ENCODE data around the gene ALOX15.
"Not testable (repeated sequence)": the region's sequence is repeated elsewhere in the genome, so short reads cannot be mapped to it uniquely, and the experiment has no call there.

Gene ALOX15

DNA sequence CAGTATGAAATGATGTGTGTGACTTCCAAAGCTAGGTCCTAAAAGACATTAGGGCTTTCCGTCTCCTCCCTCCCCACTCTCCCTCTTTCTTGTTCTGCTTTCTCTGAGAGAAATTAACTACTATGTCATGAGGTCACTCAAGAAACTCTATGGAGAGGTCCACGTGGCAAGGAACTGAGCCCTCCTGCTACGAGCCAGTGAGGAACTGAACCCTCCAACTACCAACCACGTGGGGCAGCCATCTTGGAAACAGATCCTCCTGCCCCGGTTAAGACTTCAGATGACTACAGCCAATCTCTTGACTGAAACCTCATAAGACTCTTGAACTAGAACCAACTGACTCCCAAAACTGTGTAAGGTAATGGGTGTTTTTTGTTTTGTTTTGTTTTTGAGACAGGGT is 4.2 kb upstream of the ALOX15 start:
- no peak for DNase-seq

DNA sequence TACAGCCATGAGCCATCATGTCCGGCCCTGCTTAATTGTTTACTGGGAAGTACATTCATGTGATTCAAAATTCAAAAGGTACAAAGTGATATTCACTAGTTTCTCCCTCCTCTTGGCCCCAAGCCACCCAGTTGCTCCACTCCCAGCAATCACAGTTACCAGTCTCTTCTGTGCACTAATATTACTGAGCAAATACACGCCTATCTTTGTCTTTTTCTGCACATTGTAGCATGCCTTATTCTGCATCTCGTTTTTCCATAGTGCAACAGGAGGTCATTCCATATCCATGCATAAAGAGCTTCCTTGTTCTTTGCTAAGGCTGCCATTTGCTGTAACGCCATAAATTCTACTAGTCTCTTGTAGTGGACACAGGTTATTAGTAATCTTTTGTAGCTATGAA is 2.2 kb upstream of the ALOX15 start:
- no peak for DNase-seq

DNA sequence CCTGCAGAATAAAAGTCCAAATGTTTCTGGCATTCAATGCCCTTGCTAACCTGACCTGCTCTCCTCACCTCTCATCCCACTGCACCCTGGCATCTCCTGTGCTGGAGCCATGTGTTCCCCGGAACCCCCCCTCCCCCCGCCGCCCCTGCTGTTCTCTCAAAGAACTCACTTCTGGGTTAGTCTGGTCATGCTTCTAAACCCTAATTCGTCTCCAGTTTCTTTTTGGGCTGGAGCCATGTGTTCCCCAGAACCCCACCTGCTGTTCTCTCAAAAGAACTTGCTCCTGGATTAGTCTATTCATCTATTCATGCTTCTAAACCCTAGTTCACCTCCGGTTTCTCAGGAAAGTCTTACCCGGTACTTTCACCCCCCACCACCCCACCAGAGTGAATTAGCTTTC is 808 bp upstream of the ALOX15 start:
- DNase-seq: no peak

DNA sequence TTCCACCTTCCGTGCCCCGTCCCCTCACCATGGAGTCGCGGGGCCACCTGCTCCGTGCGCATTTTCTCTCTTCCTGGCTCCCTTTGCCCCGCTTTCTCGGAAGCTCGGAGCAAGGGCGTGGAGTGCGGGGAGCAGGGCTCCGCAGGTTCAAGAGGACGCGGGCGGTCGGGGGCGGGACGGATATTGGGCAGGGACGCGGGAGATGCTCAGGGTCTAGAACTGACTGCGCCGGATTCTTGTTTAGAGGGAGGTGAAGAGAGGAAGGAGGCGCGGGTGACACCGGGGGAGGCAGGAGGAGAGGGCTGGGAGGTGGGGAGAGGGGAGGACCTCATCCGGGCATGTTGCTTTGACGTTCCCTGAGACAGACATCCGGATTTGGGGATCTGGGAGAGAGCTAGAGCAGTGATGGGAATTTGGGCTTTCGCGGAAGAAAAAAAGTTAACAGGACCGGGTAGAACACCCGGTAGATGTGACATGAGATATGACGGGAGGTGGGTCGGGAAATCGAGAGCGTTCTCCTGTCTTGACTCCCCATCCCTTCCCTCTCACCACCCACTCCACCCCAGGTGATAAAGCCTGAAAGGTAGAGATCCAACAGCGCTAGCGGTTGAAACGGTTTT is 799 bp downstream of the ALOX15 start:
- not testable (repeated sequence) for DNase-seq

DNA sequence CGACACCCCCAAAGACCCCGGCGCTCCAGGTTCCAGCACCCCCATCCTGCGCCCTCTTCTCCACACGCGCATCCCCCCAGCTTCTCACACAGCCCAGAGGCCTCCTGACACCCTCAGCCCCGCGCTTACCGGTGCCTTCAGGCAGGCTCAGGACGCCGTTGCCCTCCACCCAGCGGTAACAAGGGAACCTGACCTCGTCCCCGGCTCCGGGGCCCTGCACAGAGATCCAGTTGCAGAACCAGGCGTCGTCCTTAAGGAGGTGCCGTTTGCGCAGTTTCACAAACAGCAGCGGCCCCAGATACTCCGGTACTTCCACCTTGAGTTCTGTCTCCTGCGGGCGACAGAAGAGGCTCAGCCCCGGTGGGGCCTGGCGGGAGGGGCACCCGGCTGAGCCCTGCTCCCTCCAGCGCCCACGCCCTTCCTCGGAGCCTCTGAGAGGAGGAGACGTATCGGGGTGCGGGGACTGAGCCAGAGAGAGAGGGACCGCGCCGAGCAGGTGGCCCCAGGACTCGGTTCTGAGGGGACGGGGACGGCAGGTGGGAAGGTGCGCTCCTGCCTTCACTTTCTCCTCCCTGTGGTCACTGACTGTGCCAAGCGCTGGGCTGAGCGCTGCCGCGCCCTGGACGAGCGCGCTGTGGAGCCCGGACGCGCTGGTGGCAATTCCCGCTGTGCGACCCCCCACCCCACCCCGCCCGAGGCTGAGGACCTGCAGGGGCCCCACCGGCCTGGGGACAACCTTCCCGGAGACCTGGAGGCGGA is 2.0 kb downstream of the ALOX15 start:
- not testable (repeated sequence) for DNase-seq

DNA sequence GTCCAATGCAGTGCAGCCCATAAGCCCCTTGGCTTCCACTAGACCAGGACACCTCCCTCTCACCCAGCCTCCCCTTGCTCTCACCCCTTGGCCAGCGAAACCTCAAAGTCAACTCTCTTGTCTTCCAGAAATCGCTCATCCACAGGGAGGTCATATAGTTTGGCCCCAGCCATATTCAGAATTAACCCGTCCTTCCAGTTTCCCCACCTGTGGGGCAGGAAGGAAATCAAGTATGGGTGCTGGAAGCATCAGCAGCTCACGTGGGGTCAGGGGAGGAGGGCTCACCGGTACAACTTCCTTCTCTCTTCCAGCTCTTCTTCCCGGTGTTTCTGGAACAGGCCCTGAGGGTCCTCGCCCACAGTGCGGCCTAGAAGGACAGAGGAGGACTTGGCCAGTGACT is 2.7 kb downstream of the ALOX15 start:
- DNase-seq: not testable (repeated sequence)

DNA sequence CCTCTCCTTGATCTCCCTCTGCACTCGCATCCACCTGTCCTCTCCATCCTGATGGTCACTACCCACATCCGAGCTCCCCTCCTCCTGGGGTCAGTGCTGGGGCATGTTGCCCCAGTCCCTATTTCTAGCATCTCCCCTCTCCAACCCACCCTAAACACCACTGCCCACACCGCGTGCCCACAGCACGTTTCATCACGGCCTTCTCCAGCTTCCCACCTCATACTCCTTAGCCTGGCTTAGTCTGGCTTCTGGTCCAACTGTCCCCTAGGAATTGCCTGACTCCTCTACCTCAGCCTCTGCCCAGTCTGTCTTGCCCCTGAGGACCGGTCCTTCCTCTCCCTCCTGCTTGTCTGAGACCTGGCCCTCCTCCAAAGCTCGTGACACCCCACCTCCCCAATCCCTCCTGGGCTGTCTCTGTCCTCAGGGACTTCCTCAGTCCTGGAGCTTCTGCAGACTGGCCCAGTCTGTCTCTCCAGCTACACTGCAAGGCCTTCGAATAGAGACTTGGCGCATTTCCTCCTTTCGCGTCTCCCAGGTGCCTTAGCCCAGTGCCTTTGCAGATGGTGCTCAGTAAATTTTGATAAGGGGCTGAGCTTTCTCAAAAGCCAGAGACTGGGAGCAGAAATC is 4.9 kb downstream of the ALOX15 start:
- no peak for DNase-seq

DNA sequence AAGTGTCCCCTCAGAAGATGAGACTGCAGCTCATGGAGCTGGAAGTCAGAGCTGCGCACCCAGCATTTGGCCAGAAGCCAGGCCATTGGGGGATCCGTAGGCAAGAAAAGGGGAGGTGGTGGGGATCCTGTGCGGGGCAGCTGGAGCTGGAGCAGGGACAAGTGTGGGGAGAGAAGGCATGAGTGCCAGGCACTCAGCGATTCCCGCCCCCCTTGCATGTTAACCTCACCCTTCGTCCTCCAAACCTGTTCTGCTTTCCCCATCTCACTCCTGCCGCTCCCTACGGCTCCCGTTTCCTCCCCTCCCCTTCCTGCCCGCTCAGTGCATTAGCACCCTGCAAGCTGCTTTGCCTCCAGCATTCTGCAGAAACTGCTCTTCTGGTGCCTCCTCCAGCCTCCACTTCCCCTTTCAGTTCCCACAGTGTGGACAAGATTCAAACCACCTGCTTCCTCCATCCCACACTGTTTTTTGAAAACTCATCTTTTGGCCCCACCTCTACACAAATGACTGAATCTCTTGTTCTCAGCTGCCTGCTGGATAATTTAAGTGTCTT is 5.6 kb downstream of the ALOX15 start:
- no peak for DNase-seq

DNA sequence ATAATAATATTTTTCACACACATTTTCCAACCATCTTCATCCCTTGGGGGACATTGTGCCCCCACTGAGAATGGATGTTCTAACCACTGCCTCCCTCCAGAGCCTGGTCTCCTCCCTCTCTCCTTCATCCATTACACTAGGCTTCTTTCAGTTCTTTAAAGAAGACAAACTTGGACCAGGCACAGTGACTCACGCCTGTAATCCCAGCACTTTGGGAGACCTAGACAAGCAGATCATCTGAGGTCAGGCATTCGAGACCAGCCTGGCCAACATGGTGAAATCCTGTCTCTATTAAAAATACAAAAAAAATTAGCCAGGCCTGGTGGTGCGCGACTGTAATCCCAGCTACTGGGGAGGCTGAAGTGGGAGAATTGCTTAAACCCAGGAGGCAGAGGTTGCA is 6.5 kb downstream of the ALOX15 start:
- no peak for DNase-seq

DNA sequence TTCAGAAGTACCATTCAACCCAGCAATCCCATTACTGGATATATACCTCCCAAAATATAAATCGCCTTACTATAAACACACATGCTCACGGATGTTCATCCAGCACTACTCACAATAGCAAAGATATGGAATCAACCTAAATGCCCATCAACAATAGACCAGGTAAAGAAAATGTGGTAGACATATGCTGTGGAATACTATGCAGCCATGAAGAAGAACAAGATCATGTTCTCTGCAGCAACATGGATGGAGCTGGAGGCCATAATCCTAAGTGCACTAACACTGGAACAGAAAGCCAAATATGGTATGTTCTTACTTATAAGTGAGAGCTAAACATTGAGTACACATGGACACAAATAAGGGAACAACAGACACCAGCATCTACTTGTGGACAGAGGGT is 7.8 kb downstream of the ALOX15 start:
- DNase-seq: no peak

DNA sequence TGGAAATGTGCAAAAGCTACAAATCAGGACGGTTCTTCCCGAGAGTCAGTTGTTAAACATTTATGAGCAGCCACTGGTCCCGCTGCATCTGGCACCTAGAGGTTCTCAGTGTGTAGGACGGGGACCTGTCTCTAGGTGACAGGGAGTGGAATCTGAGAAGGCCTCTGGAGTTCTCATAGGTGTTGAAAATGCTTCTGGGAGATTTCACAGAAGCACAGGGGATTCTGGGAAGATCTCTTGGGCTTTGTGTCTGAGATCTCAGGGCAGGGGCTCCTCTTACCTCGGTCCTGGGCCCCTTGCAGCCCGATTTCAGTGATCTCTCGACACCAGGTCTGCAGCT is 8.9 kb downstream of the ALOX15 start:
- no peak for DNase-seq

DNA sequence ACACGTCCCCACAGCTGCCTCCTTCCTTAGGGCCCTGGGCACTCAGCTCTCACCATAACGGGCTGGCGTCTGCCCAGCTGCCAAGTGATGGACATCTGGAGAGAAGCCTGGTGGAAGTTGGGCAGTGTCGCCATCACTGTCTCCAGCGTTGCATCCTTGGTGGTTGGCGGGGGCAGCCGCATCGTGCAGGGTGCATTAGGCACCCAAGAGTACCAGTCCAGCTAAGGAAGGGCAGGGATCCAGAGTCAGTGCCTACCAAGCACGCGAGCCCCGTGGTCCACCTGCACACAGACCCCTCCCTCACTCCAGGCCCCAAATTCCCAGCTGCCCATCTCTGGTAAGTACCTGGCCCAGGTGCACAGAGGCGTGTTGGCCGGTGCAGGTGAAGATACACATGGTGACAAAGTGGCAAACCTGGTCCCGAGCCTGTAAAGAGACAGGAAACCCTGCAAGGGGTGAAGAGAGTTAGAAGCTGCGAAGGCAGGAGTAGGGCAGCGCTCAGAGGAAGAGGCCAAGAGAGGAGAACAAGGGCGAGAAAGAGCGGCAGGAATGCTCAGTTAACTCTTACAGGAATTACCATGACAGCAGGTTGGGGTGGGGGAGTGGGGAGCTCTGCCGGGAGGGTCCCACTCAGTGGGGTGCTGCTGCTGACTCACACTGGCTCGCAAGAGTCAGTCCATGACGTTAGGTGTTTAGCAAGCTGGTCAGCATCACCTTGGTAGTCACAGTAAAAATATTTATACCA is 9.5 kb downstream of the ALOX15 start:
- no peak for DNase-seq

DNA sequence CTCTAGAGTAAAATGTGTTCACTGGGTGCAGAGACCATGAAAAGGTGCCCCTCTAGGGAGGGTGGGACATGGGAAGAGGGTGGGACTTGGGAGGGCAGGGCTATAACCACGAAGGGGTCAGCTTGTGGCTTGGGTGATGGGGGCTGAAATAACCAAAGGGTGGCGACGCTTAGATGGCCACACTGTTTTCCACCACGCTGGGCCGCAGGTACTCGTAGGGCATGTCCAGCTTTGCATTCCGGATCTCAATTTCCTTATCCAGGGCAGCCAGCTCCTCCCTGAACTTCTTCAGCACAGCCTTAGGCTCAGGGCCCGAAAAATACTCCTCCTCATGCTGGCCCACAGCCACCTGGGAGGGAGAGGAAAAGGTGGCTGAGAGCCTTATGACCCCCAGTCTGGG is 10.0 kb downstream of the ALOX15 start:
- DNase-seq: no peak

DNA sequence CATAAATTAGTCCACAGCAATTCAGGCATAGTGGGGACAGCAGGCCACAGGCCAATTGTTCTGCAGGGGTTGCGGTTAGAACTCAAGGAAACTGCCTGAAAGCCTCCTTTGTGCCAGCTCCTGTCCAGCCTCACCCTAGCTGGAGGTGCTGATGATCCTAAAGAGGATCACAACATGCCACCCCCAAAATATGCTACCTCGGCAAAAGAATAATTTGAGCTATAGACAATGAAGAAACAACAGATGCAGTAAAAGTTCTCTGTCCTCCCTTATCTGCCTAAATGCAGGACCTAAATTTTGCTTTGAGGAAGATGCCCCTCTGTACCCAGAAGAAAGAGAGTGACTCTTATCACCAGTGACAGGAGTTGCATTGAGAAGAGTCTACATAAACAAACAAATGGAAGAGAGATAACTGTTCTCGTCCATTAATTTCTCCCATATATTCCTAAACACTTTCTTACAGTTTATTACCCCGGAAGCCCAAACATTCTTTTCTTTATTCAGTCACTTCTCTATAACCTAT is 14.7 kb downstream of the ALOX15 start:
- DNase-seq: no peak

DNA sequence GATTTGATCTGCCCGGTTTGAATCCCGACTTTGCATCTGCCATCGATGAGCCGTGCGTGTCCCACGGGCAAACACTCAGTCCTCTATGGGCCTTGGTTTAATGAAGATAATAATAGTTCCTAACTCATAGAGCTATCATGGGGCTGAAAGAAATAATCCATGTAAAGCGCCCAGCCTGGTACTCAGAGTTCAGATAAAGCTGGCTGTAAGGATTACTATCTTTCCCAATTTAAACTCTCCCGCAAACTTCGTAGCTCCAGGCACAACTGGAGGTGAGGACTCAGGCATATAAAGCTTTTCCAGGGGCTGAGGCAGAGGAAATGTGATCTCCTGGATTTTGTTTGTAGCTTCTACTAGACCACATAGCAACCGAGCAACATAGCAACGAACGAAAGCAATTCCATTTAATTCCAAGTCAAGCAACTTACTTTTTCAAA is 16.3 kb downstream of the ALOX15 start:
- DNase-seq: no peak

DNA sequence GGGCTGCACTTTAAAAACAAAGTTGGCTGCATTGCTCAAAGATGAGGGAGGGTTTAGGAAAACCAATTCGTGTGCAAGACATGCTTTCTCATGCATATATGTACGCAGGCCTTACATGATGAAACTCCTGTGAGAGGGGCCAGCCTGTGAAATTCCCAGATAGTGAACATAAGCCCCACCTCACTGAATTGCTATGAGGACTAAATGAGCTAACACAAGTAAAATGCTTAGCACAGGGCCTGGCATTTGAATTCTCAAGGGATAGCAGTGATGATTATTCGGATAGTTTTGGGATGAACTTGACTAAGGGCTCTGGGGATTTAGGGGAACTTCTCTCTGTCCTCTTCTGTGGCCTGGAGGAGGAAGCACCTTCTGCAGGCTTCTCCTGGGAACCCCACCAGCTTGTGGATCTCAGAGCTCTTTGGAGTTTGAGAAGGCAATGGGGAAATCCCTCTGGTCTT is 17.0 kb downstream of the ALOX15 start:
- DNase-seq: not testable (repeated sequence)

DNA sequence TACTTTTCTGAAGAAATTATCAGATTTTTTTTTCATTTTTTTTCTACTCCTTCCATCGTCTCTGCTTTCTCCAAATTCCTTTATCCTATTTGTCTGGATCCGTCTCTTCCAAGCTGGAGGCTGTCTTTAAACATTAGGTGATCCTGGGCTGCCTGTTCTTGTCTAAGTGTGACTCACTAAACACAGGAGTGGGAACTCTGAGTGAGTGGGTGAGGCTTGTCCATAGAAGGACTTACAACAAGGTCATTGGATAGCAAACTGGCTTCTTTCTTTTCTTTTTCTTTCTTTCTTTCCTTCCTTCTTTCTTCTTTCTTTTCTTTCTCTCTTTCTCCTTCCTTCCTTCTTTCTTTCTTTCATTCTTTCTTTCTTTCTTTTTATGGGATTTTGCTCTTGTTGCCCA is 18.2 kb downstream of the ALOX15 start:
- DNase-seq: no peak

DNA sequence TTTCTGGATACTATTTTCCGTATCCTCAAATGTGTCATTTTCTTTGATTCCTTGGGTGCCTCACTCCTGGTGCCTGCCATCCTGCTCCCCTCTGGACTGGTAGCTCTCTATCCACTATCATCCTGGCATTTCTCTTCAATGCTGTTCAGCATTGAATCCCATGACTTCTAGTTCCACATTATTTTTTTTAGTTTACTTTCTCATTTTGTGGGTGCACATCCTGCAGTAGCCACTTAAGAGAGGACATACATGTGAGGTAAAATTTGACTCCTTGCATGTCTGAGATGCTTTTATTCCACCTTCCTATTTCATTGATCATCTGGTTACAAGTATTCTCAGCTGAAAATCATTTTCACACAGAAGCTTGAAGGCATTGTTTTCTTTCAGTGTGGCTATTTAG is 19.1 kb downstream of the ALOX15 start:
- no peak for DNase-seq

DNA sequence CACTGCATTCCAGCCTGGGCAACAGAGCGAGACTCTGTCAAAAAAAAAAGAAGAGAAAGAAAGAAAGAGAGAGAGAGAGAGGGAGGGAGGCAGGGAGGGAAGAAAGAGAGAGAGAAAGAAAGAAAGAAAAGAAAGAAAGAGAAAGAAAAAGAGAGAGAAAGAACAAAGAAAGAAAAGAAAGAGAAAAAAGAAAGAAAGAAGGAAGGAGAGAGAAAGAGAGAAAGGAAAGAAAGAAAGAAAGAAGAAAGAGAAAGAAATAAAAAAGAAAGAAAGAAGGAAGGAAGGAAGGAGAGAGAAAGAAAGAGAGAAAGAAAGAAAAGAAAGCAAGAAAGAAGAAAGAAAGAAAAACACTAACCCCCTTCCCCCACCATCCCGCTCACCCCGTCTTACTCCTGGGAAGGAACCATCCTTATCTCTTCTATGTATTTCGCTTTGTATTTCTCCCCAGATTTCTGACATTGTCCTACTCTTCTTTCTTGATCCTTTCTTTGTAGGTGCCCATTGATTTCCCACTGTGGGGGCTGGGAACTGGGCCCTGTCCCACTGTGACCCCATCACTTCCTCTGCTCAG is 20.9 kb downstream of the ALOX15 start:
- DNase-seq: no peak

DNA sequence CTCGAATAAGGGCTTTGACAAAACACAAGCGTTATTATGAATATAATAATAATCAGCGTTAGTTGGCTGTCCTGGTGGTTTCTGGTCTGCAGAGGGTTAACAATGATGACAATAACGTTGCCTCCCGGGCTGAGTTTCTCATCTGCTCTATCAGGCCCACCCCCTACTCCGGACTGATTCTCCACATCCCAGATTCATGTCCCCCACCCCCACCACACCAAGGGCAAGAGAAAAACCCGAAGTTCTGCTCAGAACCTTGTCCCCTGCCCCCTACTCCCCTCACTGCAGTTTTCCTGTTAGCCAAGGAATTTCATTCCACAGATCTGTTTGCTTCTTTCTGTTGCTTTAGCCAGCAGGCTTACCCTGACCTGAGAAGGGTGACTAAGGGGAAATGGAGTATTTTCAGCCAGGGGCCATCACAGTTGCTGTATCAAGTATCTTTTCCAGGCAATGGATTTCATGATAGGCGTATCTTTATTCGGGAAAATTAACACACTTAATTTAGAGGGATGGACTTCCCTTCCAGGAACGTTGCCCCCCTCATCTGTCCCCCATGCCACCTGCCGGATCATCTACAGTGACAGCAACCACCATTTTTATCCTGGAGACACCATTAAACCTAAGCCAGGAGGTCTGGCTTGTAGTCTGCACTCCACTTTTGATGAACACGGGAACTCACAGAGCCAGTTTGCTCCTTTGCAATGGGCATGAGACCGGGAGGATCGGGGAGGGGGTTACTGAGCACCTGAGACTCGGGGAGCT is 23.7 kb downstream of the ALOX15 start:
- DNase-seq: no peak

DNA sequence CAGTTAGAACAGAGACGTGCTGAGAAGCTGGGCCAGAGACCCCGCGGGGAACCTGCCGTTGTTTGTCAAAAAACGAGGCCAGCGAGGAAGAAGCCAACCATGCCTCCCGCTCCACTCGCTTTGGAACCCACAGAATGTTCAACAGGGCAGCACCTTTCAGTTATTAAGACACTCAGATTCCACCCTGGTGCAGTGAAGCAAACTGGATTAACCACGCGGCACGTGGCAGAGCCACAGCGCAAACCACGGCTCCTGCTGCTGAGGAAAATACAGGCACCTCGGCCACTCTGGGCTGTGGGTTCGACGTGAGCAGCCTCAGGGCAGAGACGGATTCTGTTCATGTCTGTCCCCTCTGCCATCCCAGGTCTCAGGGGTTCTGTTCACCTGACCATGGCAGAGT is 24.4 kb downstream of the ALOX15 start:
- no peak for DNase-seq

DNA sequence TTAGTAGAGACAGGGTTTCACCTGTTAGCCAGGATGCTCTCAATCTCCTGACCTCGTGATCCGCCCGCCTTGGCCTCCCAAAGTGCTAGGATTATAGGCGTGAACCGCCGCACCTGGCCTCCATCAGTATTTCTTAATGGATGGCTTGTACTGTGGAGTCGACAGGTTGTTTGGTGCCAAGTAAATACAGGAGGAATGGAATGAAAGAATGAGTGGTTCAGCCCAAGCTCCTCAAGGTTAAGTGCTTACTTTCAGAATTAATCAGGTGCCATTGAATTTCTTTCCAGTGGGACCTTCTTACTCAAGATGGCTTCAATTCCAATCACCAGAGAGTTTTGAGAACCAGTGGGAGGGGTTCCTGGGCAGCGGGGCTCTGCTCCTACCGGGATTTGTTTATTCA is 25.0 kb downstream of the ALOX15 start:
- no peak for DNase-seq

Data from NCI-H1694 (cell line).